Right atrium auricular region (tissue), 2 donors: ENCODE data around the gene ARSD. TPM values are rescaled to one million over a fixed set of nuclear protein-coding genes. Genes with fewer than 3 reads are reported as not detected.
"Not testable (repeated sequence)": the region's sequence is repeated elsewhere in the genome, so short reads cannot be mapped to it uniquely, and the experiment has no call there.

Experiments used
- DNase-seq: peaks from one replicate; pipeline ENCODE4 v3.0.0-alpha.2; 2019; ENCODE audit warnings: low spot score
- H3K27ac ChIP-seq, 2 donors: fragments of 200-600 bp; sonication (generic); 1 replicate in 1 of 2; 2 replicates in 1 of 2; pipeline ENCODE4 v1.5.1; 2016 to 2019
- H3K27me3 ChIP-seq, 2 donors: fragments of 200-600 bp; sonication (generic); one replicate each; pipeline versions ENCODE4 v1.5.1 to v1.6.0; 2017 to 2019
- H3K36me3 ChIP-seq: fragments of 200-600 bp; sonication (generic); one replicate; pipeline ENCODE4 v1.5.1; 2016
- H3K4me1 ChIP-seq, 2 donors: fragments of 200-600 bp; sonication (generic); one replicate each; pipeline versions ENCODE4 v1.5.1 to v1.6.0; 2017 to 2019
- H3K4me3 ChIP-seq, 2 donors: fragments of 200-600 bp; sonication (generic); 1 replicate in 1 of 2; 2 replicates in 1 of 2; pipeline ENCODE4 v1.5.1; 2017 to 2019; ENCODE audit warnings: mild to moderate bottlenecking in 1 of 2, moderate library complexity in 1 of 2
- H3K9me3 ChIP-seq, 2 donors: fragments of 200-600 bp; sonication (generic); one replicate each; pipeline ENCODE4 v1.5.1; 2019
- total RNA-seq, 2 donors: library from RNA; depleted of rRNA; stranded (reverse); fragments of >200 nt; gene quantifications; one replicate each; pipeline ENCODE4 v1.1.0, GENCODE V29; 2016
- TF ChIP-seq, protein P1 (sequence below), 2 donors: fragments of 200-600 bp; sonication (generic); IDR thresholded peaks; one replicate each; pipeline ENCODE4 v1.5.1; 2019; ENCODE audit warnings: antibody characterized with exemption in 2 of 2

ARSD gene
- total RNA-seq, 2 donors from 2014 or later = 6.1 to 10.0 TPM

DNA sequence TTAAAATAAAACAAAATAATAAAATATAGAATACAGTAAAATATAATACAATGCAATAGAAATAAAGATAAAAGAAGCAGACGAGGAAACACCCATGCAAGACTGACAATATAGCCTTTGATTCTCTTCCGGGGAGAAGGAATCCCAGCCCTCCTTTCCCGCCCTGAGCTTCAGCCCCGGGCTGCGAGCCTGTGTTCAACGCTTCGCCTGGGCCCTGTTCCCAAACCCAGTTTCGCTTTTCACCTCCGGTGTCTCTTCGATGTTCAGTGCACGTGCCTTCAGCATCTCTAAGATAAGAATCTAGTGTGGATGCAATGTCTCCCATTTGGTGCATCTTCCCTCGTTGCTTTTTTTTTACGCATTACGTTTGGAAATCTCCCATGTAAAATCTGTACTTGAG, 38.4 kb upstream of the ARSD start:
- TF ChIP-seq, protein P1, sequence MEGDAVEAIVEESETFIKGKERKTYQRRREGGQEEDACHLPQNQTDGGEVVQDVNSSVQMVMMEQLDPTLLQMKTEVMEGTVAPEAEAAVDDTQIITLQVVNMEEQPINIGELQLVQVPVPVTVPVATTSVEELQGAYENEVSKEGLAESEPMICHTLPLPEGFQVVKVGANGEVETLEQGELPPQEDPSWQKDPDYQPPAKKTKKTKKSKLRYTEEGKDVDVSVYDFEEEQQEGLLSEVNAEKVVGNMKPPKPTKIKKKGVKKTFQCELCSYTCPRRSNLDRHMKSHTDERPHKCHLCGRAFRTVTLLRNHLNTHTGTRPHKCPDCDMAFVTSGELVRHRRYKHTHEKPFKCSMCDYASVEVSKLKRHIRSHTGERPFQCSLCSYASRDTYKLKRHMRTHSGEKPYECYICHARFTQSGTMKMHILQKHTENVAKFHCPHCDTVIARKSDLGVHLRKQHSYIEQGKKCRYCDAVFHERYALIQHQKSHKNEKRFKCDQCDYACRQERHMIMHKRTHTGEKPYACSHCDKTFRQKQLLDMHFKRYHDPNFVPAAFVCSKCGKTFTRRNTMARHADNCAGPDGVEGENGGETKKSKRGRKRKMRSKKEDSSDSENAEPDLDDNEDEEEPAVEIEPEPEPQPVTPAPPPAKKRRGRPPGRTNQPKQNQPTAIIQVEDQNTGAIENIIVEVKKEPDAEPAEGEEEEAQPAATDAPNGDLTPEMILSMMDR (IDR thresholded peaks at IDR 0.05) = no peak
- Histone ChIP-seq H3K36me3 (no peaks in the 10 kb centered on the region), H3K9me3 (no peaks in the 10 kb centered on the region), H3K27ac (no peak overlapping the region), H3K4me1 (no peaks in the 10 kb centered on the region), H3K4me3 (peak overlapping the region in 1 of 2 donors; percentile 6), H3K27me3 (no peaks in the 10 kb centered on the region)
- no peak for DNase-seq

DNA sequence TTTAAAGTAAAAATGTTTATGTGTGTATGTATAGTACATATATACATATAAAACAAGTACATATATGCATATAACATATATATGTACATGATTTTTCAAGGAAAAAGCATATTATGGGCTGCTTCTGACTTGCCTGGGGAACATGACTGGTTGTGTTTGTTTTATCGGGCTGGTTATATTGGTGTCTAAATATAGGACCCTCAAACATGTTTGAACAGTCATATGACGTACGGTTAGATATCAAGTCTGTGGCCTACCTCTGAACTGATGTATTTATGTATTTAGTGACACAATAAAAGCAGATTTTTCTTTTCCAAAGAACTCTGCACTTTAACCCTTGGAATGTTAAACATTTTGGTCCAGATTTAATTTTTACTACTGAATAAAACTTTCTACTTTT, 37.9 kb upstream of the ARSD start:
- no peak overlapping the region for H3K27ac ChIP-seq
- H3K4me1 ChIP-seq = no peaks in the 10 kb centered on the region
- TF ChIP-seq, protein P1 (IDR thresholded peaks at IDR 0.05) = no peak
- no peak overlapping the region for H3K4me3 ChIP-seq
- H3K27me3 ChIP-seq = no peaks in the 10 kb centered on the region
- no peaks in the 10 kb centered on the region for H3K9me3 ChIP-seq
- H3K36me3 ChIP-seq = no peaks in the 10 kb centered on the region
- DNase-seq = no peak

DNA sequence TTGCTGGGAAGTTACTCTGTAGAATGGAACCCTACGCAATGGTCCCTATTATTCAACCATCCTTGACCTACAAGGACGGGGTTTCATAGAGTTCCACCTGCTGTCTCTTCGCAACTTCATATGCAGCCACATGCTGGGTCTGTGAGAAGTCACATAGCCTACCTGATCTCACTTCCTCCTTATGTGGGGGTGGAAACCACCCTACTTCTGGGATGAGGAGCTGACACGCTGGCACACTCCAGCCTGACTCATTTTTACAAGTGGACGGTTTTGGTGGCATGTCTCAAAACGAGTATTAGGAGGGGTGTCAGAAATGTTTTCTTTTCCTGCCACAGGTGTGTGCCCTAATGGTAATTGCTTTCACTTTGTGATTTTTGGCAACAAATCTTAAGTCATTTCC, 36.8 kb upstream of the ARSD start:
- Histone ChIP-seq H3K4me1 (no peaks in the 10 kb centered on the region), H3K9me3 (no peaks in the 10 kb centered on the region), H3K27ac (no peak overlapping the region), H3K27me3 (no peaks in the 10 kb centered on the region), H3K4me3 (no peak overlapping the region), H3K36me3 (no peaks in the 10 kb centered on the region)
- TF ChIP-seq, protein P1 (IDR thresholded peaks at IDR 0.05) = no peak
- no peak for DNase-seq

DNA sequence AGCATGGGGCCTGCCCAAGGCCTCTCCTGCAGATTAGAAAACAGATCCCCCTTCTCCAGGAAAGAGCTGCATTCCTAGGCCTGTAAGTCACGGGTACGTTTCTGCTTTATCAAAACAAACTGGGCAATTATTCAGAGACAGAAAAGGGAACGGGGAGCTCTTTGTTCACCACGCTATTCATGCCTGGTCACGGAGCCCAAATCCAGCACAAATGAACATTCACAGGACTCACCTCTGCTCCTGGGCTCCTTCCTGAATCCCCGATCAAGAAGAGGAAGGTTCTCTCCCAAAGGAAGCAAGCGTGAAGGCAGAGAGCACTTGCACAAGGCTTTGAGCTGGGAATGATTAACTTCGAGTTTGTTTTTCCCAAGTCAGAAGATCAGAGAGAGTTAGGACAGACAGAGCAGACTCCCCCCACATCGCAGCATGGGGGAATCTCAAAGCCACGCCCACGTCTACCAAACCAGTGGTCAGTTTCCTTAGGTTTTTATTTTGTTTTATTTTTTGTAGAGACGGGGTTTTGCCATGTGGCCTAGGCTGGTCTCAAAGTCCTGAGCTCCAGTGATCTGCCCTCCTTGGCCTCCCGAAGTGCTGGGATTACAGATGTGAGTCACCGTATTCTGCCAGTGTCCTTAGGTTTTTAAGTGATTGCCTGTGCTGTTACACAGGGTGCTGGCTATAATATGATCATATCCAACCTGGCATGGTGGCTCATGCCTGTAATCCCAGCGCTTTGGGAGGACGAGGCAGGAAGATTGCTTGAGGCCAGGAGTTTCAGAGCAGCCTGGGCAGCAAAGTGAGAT, 35.1 kb upstream of the ARSD start:
- H3K27me3 ChIP-seq, H3K27ac ChIP-seq, H3K4me1 ChIP-seq, H3K9me3 ChIP-seq, H3K4me3 ChIP-seq, DNase-seq, H3K36me3 ChIP-seq: not testable (repeated sequence)

DNA sequence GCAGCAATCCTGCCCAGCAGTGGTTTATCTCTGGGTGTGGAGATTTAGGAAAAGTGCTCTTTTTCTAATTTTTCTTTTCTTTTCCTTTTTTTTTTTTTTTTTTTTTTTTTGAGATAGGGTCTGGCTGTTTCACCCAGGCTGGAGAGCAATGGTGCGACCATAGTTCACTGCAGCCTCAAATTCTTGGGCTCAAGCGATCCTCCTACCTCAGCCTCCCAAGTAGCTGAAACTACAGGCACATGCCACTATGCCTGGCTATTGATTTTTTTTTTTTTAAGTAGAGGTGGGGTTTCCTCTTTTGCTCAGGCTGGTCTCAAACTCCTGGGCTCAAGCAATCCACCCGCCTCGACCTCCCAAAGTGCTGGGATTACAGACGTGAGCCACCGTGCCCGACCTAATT, 34.3 kb upstream of the ARSD start:
- H3K27ac ChIP-seq, H3K9me3 ChIP-seq, H3K27me3 ChIP-seq, H3K4me1 ChIP-seq, H3K4me3 ChIP-seq, H3K36me3 ChIP-seq, DNase-seq: not testable (repeated sequence)

DNA sequence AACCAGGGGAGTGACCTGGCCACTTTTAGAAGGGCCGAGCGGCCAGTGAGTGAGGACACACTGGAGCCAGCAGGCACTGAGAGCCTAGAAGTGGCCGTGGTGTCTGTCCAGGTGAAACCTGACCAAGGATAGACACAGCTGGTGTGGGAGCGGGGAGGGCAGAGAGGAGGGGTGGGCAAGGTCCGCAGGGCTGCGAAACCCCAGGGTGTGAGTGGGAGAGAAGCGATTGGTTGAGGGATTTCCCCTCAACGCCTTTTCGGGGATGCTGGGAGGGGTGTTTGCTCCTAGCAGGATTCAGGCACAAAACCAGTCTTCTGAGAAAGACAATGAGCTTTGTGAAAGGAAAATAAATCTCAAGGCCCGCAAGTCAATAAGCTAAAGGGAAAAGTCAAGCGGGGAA, 33.2 kb upstream of the ARSD start:
- H3K36me3 ChIP-seq = no peaks in the 10 kb centered on the region

More for the DNA sequence above, 33.2 kb upstream of the ARSD start:
- Histone ChIP-seq H3K27ac (no peak overlapping the region), H3K4me3 (no peak overlapping the region), H3K27me3 (no peaks in the 10 kb centered on the region), H3K9me3 (no peaks in the 10 kb centered on the region), H3K4me1 (no peaks in the 10 kb centered on the region)
- no peak for DNase-seq
- TF ChIP-seq, protein P1 (IDR thresholded peaks at IDR 0.05) = no peak
